DND-41 (cell line): ENCODE results near the gene DNHD1.

Experiments
- CTCF ChIP-seq: IDR thresholded peaks from 2 replicates; pipeline ENCODE4 v1.5.1; 2012; ENCODE audit warnings: borderline replicate concordance, low read length, moderate library complexity, mild to moderate bottlenecking; ENCODE audit not compliant: poor library complexity, severe bottlenecking; ENCODE audit errors: extremely low read depth
- EZH2 ChIP-seq: IDR thresholded peaks from 3 replicates; pipeline ENCODE4 v1.6.1; 2012; ENCODE audit warnings: borderline replicate concordance, low read depth, mild to moderate bottlenecking, moderate library complexity, low read length, inconsistent platforms; ENCODE audit not compliant: severe bottlenecking

GRCh38 chr11:6481924-6482275 lies 15.2 kb upstream of the DNHD1 start:
- TF ChIP-seq CTCF (no peak), EZH2 (no peak)
